IMR-90 (cell line): Measurements from ENCODE around the gene ZNF451. TPM values are rescaled to one million over a fixed set of nuclear protein-coding genes. Genes with fewer than 3 reads are reported as not detected.

ENCODE experiments used
- ATAC-seq: fragments of 200-7000 bp; cut with Tn5 transposase; 2 replicates; pipeline ENCODE4 v1.9.1; 2020; ENCODE audit warnings: low read depth, mild to moderate bottlenecking, moderate library complexity
- BruUV-seq: library from RNA; stranded (reverse); fragments of 400-500 nt; replicated peaks from 2 replicates; lab custom pipeline; 2021; lab: Mats Ljungman, UMichigan
- CTCF ChIA-PET: fragments of 300-600 bp; formaldehyde crosslinking; extraction: SDS; loops from one replicate; lab custom pipeline; 2021; ENCODE audit warnings: antibody characterized with exemption; lab: Yijun Ruan, JAX
- POLR2A ChIA-PET: fragments of 300-600 bp; sonication (Branson Sonifier 250); formaldehyde crosslinking; loops from one replicate; lab custom pipeline; 2022; ENCODE audit warnings: antibody characterized with exemption; ENCODE audit not compliant: unreplicated experiment; lab: Charles Lee
- DNase-seq: peaks from one replicate; pipeline ENCODE4 v3.0.0; 2013
- H2AFZ ChIP-seq: replicated peaks from 2 replicates; pipeline ENCODE3; 2013; ENCODE audit warnings: low read length, mild to moderate bottlenecking; ENCODE audit not compliant: poor library complexity
- H2AK5ac ChIP-seq: 2 replicates; pipeline ENCODE4 v1.6.1; 2013; ENCODE audit warnings: low read depth, low read length, inconsistent platforms
- H2AK9ac ChIP-seq: replicated peaks from 2 replicates; pipeline ENCODE3; 2013; ENCODE audit warnings: mild to moderate bottlenecking, low read depth, low read length, moderate library complexity; ENCODE audit not compliant: poor library complexity
- H2BK120ac ChIP-seq: 2 replicates; pipeline ENCODE4 v1.6.1; 2013; ENCODE audit warnings: low read depth, low read length, inconsistent platforms
- H2BK15ac ChIP-seq: 3 replicates; pipeline ENCODE4 v1.6.1; 2013; ENCODE audit warnings: low read depth, low read length, inconsistent platforms
- H2BK20ac ChIP-seq: 2 replicates; pipeline ENCODE4 v1.6.1; 2013; ENCODE audit warnings: low read depth, mild to moderate bottlenecking, inconsistent platforms, low read length, moderate library complexity
- H2BK5ac ChIP-seq: 2 replicates; pipeline ENCODE4 v1.6.1; 2013; ENCODE audit warnings: mild to moderate bottlenecking, low read depth, low read length, inconsistent platforms; ENCODE audit not compliant: poor library complexity, severe bottlenecking
- H3K14ac ChIP-seq: replicated peaks from 2 replicates; pipeline ENCODE4 v1.6.1; 2013; ENCODE audit warnings: low read depth, low read length, inconsistent platforms
- H3K18ac ChIP-seq: 2 replicates; pipeline ENCODE4 v1.6.1; 2013; ENCODE audit warnings: low read depth, low read length, control low read depth
- H3K23ac ChIP-seq: 2 replicates; pipeline ENCODE4 v1.6.1; 2013; ENCODE audit warnings: low read depth, low read length, inconsistent platforms
- H3K27ac ChIP-seq: 2 replicates; pipeline ENCODE4 v1.5.1; 2013; ENCODE audit warnings: mild to moderate bottlenecking, control low read depth, low read length; ENCODE audit not compliant: insufficient read depth
- H3K27me3 ChIP-seq: 2 replicates; pipeline ENCODE4 v1.6.1; 2013; ENCODE audit warnings: low read length; ENCODE audit not compliant: control insufficient read depth, insufficient read depth
- H3K36me3 ChIP-seq: 2 replicates; pipeline ENCODE4 v1.6.1; 2013; ENCODE audit warnings: low read length, mixed read lengths; ENCODE audit not compliant: control insufficient read depth, insufficient read depth
- H3K4ac ChIP-seq: 2 replicates; pipeline ENCODE4 v1.6.1; 2013; ENCODE audit warnings: low read depth, low read length, inconsistent platforms
- H3K4me1 ChIP-seq: 2 replicates; pipeline ENCODE4 v1.6.1; 2013; ENCODE audit warnings: low read length, mixed read lengths; ENCODE audit not compliant: control insufficient read depth, insufficient read depth
- H3K4me2 ChIP-seq: 2 replicates; pipeline ENCODE4 v1.6.1; 2013; ENCODE audit warnings: low read depth, mild to moderate bottlenecking, control low read depth, low read length, moderate library complexity
- H3K4me3 ChIP-seq: 2 replicates; pipeline ENCODE4 v1.5.1; 2013; ENCODE audit warnings: low read depth, mild to moderate bottlenecking, control low read depth, low read length, moderate library complexity; ENCODE audit not compliant: insufficient read depth
- H3K56ac ChIP-seq: 2 replicates; pipeline ENCODE4 v1.6.1; 2013; ENCODE audit warnings: low read length, inconsistent platforms; ENCODE audit not compliant: insufficient read depth; ENCODE audit errors: extremely low read depth
- H3K79me1 ChIP-seq, 2 experiments: 2 replicates each; pipeline ENCODE4 v1.6.1; 2013; ENCODE audit warnings: low read length in 2 of 2, inconsistent platforms in 1 of 2, low read depth in 1 of 2
- H3K9ac ChIP-seq: 2 replicates; pipeline ENCODE4 v1.6.1; 2013; ENCODE audit warnings: low read depth, low read length, control low read depth
- H3K9me1 ChIP-seq: 2 replicates; pipeline ENCODE4 v1.6.1; 2013; ENCODE audit warnings: low read length, inconsistent platforms; ENCODE audit not compliant: insufficient read depth
- H3K9me3 ChIP-seq: 2 replicates; pipeline ENCODE4 v1.6.1; 2013; ENCODE audit warnings: low read length; ENCODE audit not compliant: control insufficient read depth, insufficient read depth
- H4K20me1 ChIP-seq: 2 replicates; pipeline ENCODE4 v1.6.1; 2013; ENCODE audit warnings: low read length, inconsistent platforms; ENCODE audit not compliant: insufficient read depth
- H4K5ac ChIP-seq: 2 replicates; pipeline ENCODE4 v1.6.1; 2013; ENCODE audit warnings: mild to moderate bottlenecking, low read depth, low read length, control low read depth
- H4K8ac ChIP-seq, 2 experiments: 2 replicates each; pipeline ENCODE4 v1.6.1; 2013; ENCODE audit warnings: low read depth in 2 of 2, low read length in 2 of 2, control low read depth in 1 of 2, inconsistent platforms in 1 of 2
- H4K91ac ChIP-seq: 2 replicates; pipeline ENCODE4 v1.6.1; 2013; ENCODE audit warnings: low read depth, low read length, inconsistent platforms; ENCODE audit not compliant: insufficient read depth
- BHLHE40 ChIP-seq: fragments of 150-350 bp; IDR thresholded peaks from 2 replicates; pipeline ENCODE4 v1.6.1; 2016; ENCODE audit warnings: mild to moderate bottlenecking, low read depth, low read length
- CTCF ChIP-seq: conservative IDR thresholded peaks from 2 replicates; pipeline ENCODE4 v1.5.1; 2012; ENCODE audit warnings: mild to moderate bottlenecking, low read depth, low read length, improper control_type of control experiment
- ELK1 ChIP-seq: fragments of 150-350 bp; IDR thresholded peaks from 2 replicates; pipeline ENCODE4 v1.6.1; 2016; ENCODE audit warnings: low read depth, mild to moderate bottlenecking, low read length, moderate library complexity, borderline replicate concordance
- FOS ChIP-seq: fragments of 150-350 bp; IDR thresholded peaks from 2 replicates; pipeline ENCODE4 v1.6.1; 2016; ENCODE audit warnings: low read depth, low read length
- MAFK ChIP-seq: IDR thresholded peaks from 2 replicates; pipeline ENCODE4 v1.6.1; 2012; ENCODE audit warnings: low read depth, low read length, improper control_type of control experiment
- MAZ ChIP-seq: IDR thresholded peaks from 2 replicates; pipeline ENCODE4 v1.6.1; 2012; ENCODE audit warnings: low read depth, mild to moderate bottlenecking, low read length, improper control_type of control experiment, moderate library complexity, borderline replicate concordance
- MXI1 ChIP-seq: IDR thresholded peaks from 2 replicates; pipeline ENCODE4 v1.6.1; 2012; ENCODE audit warnings: low read depth, mild to moderate bottlenecking, low read length, moderate library complexity, borderline replicate concordance
- NFE2L2 ChIP-seq: fragments of 150-350 bp; IDR thresholded peaks from 2 replicates; pipeline ENCODE4 v1.6.1; 2016; ENCODE audit warnings: low read depth, mild to moderate bottlenecking, low read length
- POLR2A ChIP-seq: IDR thresholded peaks from 2 replicates; pipeline ENCODE4 v1.6.1; 2012; ENCODE audit warnings: mild to moderate bottlenecking, low read depth, low read length
- RAD21 ChIP-seq: IDR thresholded peaks from 2 replicates; pipeline ENCODE4 v1.6.1; 2012; ENCODE audit warnings: low read length, improper control_type of control experiment
- RCOR1 ChIP-seq: IDR thresholded peaks from 2 replicates; pipeline ENCODE4 v1.6.1; 2012; ENCODE audit warnings: mild to moderate bottlenecking, low read length, improper control_type of control experiment; ENCODE audit not compliant: insufficient replicate concordance
- RFX5 ChIP-seq: IDR thresholded peaks from 2 replicates; pipeline ENCODE4 v1.8.0; 2012; ENCODE audit warnings: low read depth, mild to moderate bottlenecking, low read length, moderate library complexity
- SMC3 ChIP-seq: fragments of 150-350 bp; IDR thresholded peaks from 2 replicates; pipeline ENCODE4 v1.6.1; 2016; ENCODE audit warnings: low read depth, mild to moderate bottlenecking, antibody characterized with exemption, low read length, moderate library complexity
- USF2 ChIP-seq: fragments of 150-350 bp; IDR thresholded peaks from 2 replicates; pipeline ENCODE4 v1.6.1; 2017; ENCODE audit warnings: mild to moderate bottlenecking, antibody characterized with exemption, low read length, low read depth
- WGBS, 2 experiments: methylation state at CpG; one replicate each; pipeline versions ENCODE4 v1.1.5 to v1.1.7; 2013; ENCODE audit warnings: missing lambda C conversion rate in 2 of 2; ENCODE audit not compliant: insufficient read length in 1 of 2; ENCODE audit errors: extremely low coverage in 2 of 2; 5-methylcytosine and 5-hydroxymethylcytosine counted together
- dilution Hi-C: fragments of 300-500 bp; cut with HindIII; formaldehyde crosslinking; loops from one replicate; pipeline ENCODE4 v1.14.3; 2018; ENCODE audit warnings: low sequenced_read_pairs; ENCODE audit not compliant: unreplicated experiment
- in situ Hi-C: fragments of 300-500 bp; cut with MboI; formaldehyde crosslinking; loops from 3 replicates; pipeline ENCODE4 v1.14.3; 2019; ENCODE audit warnings: low sequenced_read_pairs, inconsistent platforms, mixed read lengths
- intact Hi-C: fragments of 100-400 bp; cut with micrococcal nuclease; formaldehyde crosslinking; loops from 2 replicates; pipeline ENCODE4 v1.10.0; 2022
- polyA plus RNA-seq, 3 experiments: library from polyadenylated mRNA; depleted of rRNA; stranded (reverse); fragments of >200 nt; gene quantifications; 2 replicates each; pipeline ENCODE4 v1.2.3, GENCODE V29; 2012; ENCODE audit warnings: low replicate concordance in 1 of 3
- total RNA-seq: library from RNA; depleted of rRNA; stranded (reverse); fragments of >200 nt; gene quantifications from 2 replicates; pipeline ENCODE4 v1.2.3, GENCODE V29; 2012

The ZNF451 gene
- total and polyA plus RNA-seq, 2 of the 4 experiments (the other 2 are of a cell fraction) = 10.0 to 48.6 TPM

GRCh38 chr6:57123111-57123510 lies 33.1 kb downstream of the ZNF451 start:
- Histone ChIP-seq H3K27me3 (no peaks in the 10 kb centered on the region), H3K23ac (no peak overlapping the region), H3K4me3 (no peak overlapping the region), H3K14ac (no peak overlapping the region), H4K5ac (no peak overlapping the region), H3K79me1 (peaks cover 22 to 34% of the 10 kb centered on the region in 2 experiments), H3K56ac (no peak overlapping the region), H2AK9ac (no peak overlapping the region), H2BK15ac (no peak overlapping the region), H3K4me2 (no peak overlapping the region), H4K8ac (no peak overlapping the region), H3K18ac (no peak overlapping the region), H3K9me1 (no peaks in the 10 kb centered on the region), H4K91ac (no peak overlapping the region), H3K9ac (no peak overlapping the region), H2BK120ac (no peak overlapping the region), H2AK5ac (no peak overlapping the region), H3K36me3 (0 out of 2 replicates have a peak, but pooled peaks cover 2% of the 10 kb centered on the region), H4K20me1 (no peaks in the 10 kb centered on the region; the same call in 1 of the 2 replicates), H3K4ac (no peak overlapping the region), H3K4me1 (no peaks in the 10 kb centered on the region), H3K9me3 (no peaks in the 10 kb centered on the region), H2AFZ (no peak overlapping the region), H2BK20ac (no peak overlapping the region), H2BK5ac (no peak overlapping the region), H3K27ac (no peak overlapping the region)
- dilution Hi-C loops = no loop called here
- WGBS, 2 experiments = no CpG with 5 or more reads among the region's 1 CpG
- no peak for ATAC-seq
- DNase-seq = no peak
- in situ Hi-C loops = no loop called here
- ChIA-PET POLR2A (no interaction called here), CTCF (no interaction called here)
- BruUV-seq = no TSS peak
- TF ChIP-seq RFX5 (no peak), CTCF (no peak), FOS (no peak), NFE2L2 (no peak), MXI1 (no peak), POLR2A (no peak), RCOR1 (no peak), MAZ (no peak), RAD21 (no peak), MAFK (no peak), USF2 (no peak), ELK1 (no peak), SMC3 (no peak), BHLHE40 (no peak)
- intact Hi-C loops = no loop called here
